Liver (tissue), 9 donors: ENCODE data around the gene TPRN. TPM values are rescaled to one million over a fixed set of nuclear protein-coding genes. Genes with fewer than 3 reads are reported as not detected.

Experiments used
- DNase-seq: peaks from one replicate; pipeline ENCODE4 v3.0.0-alpha.2; 2017; ENCODE audit warnings: low spot score
- H3K27ac ChIP-seq, 2 donors: one replicate each; pipeline ENCODE4 v1.7.0; 2013; ENCODE audit warnings: inconsistent platforms in 2 of 2, low read length in 2 of 2, control low read depth in 1 of 2, low read depth in 1 of 2, mild to moderate bottlenecking in 1 of 2
- H3K27me3 ChIP-seq, 4 donors: one replicate each; pipeline versions ENCODE4 v1.6.1 to v1.7.0; 2013; ENCODE audit warnings: low read length in 3 of 4, inconsistent platforms in 1 of 4, mild to moderate bottlenecking in 1 of 4, moderate library complexity in 1 of 4; ENCODE audit not compliant: control insufficient read depth in 4 of 4, insufficient read depth in 4 of 4
- H3K36me3 ChIP-seq, 4 donors: one replicate each; pipeline versions ENCODE4 v1.6.1 to v1.7.0; 2013; ENCODE audit warnings: low read length in 3 of 4, mild to moderate bottlenecking in 3 of 4, low read depth in 1 of 4, moderate library complexity in 1 of 4; ENCODE audit not compliant: control insufficient read depth in 4 of 4, insufficient read depth in 3 of 4
- H3K4me1 ChIP-seq, 4 donors: one replicate each; pipeline versions ENCODE4 v1.6.1 to v1.7.0; 2013; ENCODE audit warnings: low read length in 3 of 4, mild to moderate bottlenecking in 3 of 4, moderate library complexity in 1 of 4; ENCODE audit not compliant: control insufficient read depth in 4 of 4, insufficient read depth in 4 of 4
- H3K4me3 ChIP-seq, 3 donors: one replicate each; pipeline versions ENCODE4 v1.6.1 to v1.7.0; 2013; ENCODE audit warnings: low read length in 3 of 3, control low read depth in 1 of 3, low read depth in 1 of 3, mild to moderate bottlenecking in 1 of 3
- H3K9ac ChIP-seq, 2 donors: one replicate each; pipeline ENCODE4 v1.7.0; 2013; ENCODE audit warnings: low read length in 2 of 2, mild to moderate bottlenecking in 2 of 2, moderate library complexity in 2 of 2, control low read depth in 1 of 2, low read depth in 1 of 2
- H3K9me3 ChIP-seq, 4 donors: one replicate each; pipeline versions ENCODE4 v1.6.1 to v1.7.0; 2013; ENCODE audit warnings: low read length in 3 of 4; ENCODE audit not compliant: control insufficient read depth in 4 of 4
- FOXA1 ChIP-seq: IDR thresholded peaks from 2 replicates; pipeline ENCODE4 v1.6.1; 2016; ENCODE audit warnings: antibody characterized with exemption
- GABPA ChIP-seq, 2 donors: IDR thresholded peaks in 1 of 2; conservative IDR thresholded peaks in 1 of 2; 2 replicates each; pipeline ENCODE4 v1.6.1; 2016; ENCODE audit warnings: antibody characterized with exemption in 2 of 2, mild to moderate bottlenecking in 1 of 2, moderate library complexity in 1 of 2
- HNF4A ChIP-seq, 2 donors: conservative IDR thresholded peaks; 2 replicates each; pipeline ENCODE4 v1.6.1; 2016; ENCODE audit warnings: antibody characterized with exemption in 2 of 2, mild to moderate bottlenecking in 2 of 2
- HNF4G ChIP-seq: IDR thresholded peaks from 2 replicates; pipeline ENCODE4 v1.6.1; 2016; ENCODE audit warnings: antibody characterized with exemption
- JUND ChIP-seq, 2 donors: IDR thresholded peaks; 2 replicates each; pipeline ENCODE4 v1.6.1; 2016; ENCODE audit warnings: antibody characterized with exemption in 2 of 2
- NR2F2 ChIP-seq: IDR thresholded peaks from 2 replicates; pipeline ENCODE4 v1.6.1; 2016; ENCODE audit warnings: antibody characterized with exemption
- RAD21 ChIP-seq, 2 donors: IDR thresholded peaks; 2 replicates each; pipeline ENCODE4 v1.6.1; 2016; ENCODE audit warnings: antibody characterized with exemption in 2 of 2, mild to moderate bottlenecking in 2 of 2
- RXRA ChIP-seq, 2 donors: IDR thresholded peaks; 2 replicates each; pipeline ENCODE4 v1.6.1; 2017 to 2018; ENCODE audit warnings: antibody characterized with exemption in 2 of 2, mild to moderate bottlenecking in 1 of 2
- TAF1 ChIP-seq: conservative IDR thresholded peaks from 2 replicates; pipeline ENCODE4 v1.6.1; 2016; ENCODE audit warnings: antibody characterized with exemption, mild to moderate bottlenecking
- YY1 ChIP-seq: IDR thresholded peaks from 2 replicates; pipeline ENCODE4 v1.6.1; 2016; ENCODE audit warnings: antibody characterized with exemption, mild to moderate bottlenecking
- WGBS: extraction: QIAGEN DNeasy Blood & Tissue Kit; methylation state at CpG from one replicate; pipeline ENCODE4 v1.1.7; 2013; 5-methylcytosine and 5-hydroxymethylcytosine counted together
- polyA plus RNA-seq, 2 donors: library from polyadenylated mRNA; stranded (reverse) in 1 of 2; unstranded in 1 of 2; fragments of 200-250 nt in 1 of 2; fragments of >200 nt in 1 of 2; fragmentation: Nextera tagmentation in 1 of 2; extraction: Ambion mirVana in 1 of 2; gene quantifications; one replicate each; pipeline versions ENCODE4 v1.2.1 to v1.2.3, GENCODE V29; 2013 to 2015
- total RNA-seq, 2 donors: library from RNA; depleted of rRNA; stranded (reverse); fragments of >200 nt; gene quantifications; one replicate each; pipeline ENCODE4 v1.2.3, GENCODE V29; 2014
- TF ChIP-seq, protein P1 (sequence below): IDR thresholded peaks from 2 replicates; pipeline ENCODE4 v1.6.1; 2016; ENCODE audit warnings: antibody characterized with exemption
- TF ChIP-seq, protein P2 (sequence below): fragments of 150-350 bp; IDR thresholded peaks from 2 replicates; pipeline ENCODE4 v1.5.1; 2017; ENCODE audit warnings: improper control_type of control experiment, low read depth, low read length; ENCODE audit not compliant: missing input control
- TF ChIP-seq, protein P3 (sequence below): IDR thresholded peaks from 2 replicates; pipeline ENCODE4 v1.6.1; 2016; ENCODE audit warnings: antibody characterized with exemption
- donor health status: healthy.
- donor health status: healthy.
- donor health status: healthy.
- donor health status: healthy.
- donor health status: healthy.

TPRN gene
- total and polyA plus RNA-seq, 4 donors, result 5.4 to 20.1 (median 11.1) TPM

DNA sequence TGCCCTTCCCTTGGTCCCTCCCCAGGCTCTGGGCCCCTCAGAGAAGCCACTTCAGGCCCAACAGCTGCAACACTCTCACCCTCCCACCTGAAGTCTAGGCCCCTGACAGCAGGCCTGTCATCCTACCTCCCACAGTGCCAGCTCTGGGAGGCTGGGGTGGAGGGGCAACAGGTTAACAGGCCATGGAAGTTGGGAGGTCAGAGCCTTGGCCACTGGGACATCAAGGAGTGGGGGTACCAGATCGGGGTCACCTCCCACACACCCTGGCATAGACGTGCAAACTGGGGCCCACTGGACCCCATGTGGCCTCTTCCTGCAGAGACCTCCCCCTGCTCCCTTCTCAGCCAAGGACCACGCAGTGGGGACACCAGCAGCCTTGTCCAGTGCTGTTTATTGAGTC is 9.3 kb downstream of the TPRN start:
- H3K4me1 ChIP-seq, result peaks cover 38 to 71% (median 59%) of the 10 kb centered on the region in 4 donors
- whole genome bisulfite sequencing, result 84% methylated on average over 3 of the region's 3 CpGs
- H3K9me3 ChIP-seq, result no peaks in the 10 kb centered on the region
- H3K27ac ChIP-seq, result no peak overlapping the region
- peaks cover 3 to 17% (median 5%) of the 10 kb centered on the region in 4 donors for H3K36me3 ChIP-seq
- TF ChIP-seq, protein P1, sequence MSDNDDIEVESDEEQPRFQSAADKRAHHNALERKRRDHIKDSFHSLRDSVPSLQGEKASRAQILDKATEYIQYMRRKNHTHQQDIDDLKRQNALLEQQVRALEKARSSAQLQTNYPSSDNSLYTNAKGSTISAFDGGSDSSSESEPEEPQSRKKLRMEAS, result no peak
- TF ChIP-seq HNF4A (conservative IDR thresholded peaks at IDR 0.05) (no peak), TAF1 (no peak), RXRA (IDR thresholded peaks at IDR 0.05) (no peak), JUND (IDR thresholded peaks at IDR 0.05) (no peak), NR2F2 (no peak), GABPA (IDR thresholded peaks at IDR 0.05 in 1 of 2, conservative IDR thresholded peaks at IDR 0.05 in 1 of 2) (no peak), RAD21 (IDR thresholded peaks at IDR 0.05) (no peak), YY1 (no peak), FOXA1 (no peak)
- TF ChIP-seq, protein P2, sequence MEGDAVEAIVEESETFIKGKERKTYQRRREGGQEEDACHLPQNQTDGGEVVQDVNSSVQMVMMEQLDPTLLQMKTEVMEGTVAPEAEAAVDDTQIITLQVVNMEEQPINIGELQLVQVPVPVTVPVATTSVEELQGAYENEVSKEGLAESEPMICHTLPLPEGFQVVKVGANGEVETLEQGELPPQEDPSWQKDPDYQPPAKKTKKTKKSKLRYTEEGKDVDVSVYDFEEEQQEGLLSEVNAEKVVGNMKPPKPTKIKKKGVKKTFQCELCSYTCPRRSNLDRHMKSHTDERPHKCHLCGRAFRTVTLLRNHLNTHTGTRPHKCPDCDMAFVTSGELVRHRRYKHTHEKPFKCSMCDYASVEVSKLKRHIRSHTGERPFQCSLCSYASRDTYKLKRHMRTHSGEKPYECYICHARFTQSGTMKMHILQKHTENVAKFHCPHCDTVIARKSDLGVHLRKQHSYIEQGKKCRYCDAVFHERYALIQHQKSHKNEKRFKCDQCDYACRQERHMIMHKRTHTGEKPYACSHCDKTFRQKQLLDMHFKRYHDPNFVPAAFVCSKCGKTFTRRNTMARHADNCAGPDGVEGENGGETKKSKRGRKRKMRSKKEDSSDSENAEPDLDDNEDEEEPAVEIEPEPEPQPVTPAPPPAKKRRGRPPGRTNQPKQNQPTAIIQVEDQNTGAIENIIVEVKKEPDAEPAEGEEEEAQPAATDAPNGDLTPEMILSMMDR, result no peak
- TF ChIP-seq, protein P3, sequence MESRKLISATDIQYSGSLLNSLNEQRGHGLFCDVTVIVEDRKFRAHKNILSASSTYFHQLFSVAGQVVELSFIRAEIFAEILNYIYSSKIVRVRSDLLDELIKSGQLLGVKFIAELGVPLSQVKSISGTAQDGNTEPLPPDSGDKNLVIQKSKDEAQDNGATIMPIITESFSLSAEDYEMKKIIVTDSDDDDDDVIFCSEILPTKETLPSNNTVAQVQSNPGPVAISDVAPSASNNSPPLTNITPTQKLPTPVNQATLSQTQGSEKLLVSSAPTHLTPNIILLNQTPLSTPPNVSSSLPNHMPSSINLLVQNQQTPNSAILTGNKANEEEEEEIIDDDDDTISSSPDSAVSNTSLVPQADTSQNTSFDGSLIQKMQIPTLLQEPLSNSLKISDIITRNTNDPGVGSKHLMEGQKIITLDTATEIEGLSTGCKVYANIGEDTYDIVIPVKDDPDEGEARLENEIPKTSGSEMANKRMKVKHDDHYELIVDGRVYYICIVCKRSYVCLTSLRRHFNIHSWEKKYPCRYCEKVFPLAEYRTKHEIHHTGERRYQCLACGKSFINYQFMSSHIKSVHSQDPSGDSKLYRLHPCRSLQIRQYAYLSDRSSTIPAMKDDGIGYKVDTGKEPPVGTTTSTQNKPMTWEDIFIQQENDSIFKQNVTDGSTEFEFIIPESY, result no peak
- no peak overlapping the region for H3K9ac ChIP-seq
- DNase-seq, result no peak
- no peak overlapping the region for H3K4me3 ChIP-seq
- H3K27me3 ChIP-seq, result no peaks in the 10 kb centered on the region

DNA sequence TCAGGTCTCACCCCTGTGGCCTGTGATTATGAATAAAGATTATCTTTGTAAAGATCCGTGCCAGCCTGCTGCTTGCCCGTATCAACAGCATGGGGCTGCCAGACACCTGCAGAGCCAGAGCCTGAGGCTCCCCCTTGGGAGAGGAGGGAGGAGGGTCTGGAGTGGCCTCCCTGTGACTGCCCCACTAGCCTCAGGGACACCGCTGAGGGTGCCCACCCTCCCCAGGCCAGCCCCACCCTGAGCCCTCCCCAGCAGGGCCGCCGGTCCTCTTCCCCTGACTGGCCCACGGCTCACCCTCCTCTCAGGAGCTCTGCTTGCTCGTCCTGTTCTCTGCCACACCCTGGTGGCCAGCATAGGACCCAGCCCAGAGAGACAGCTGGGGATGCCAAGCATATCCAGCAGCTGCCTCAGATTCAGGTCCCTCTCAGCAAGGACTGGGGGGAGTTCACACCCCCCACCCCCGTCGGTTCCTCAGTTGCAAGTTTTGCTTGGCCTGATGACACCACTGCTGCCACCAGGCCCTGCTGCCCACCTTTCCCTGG is 10.2 kb downstream of the TPRN start:
- peaks cover 32 to 67% (median 53%) of the 10 kb centered on the region in 4 donors for H3K4me1 ChIP-seq
- WGBS, result 77% methylated on average over 9 of the region's 9 CpGs
- H3K36me3 ChIP-seq, result peaks cover 3 to 24% (median 6%) of the 10 kb centered on the region in 4 donors
- TF ChIP-seq, protein P3, result no peak
- TF ChIP-seq, protein P1, result no peak
- no peak for TF ChIP-seq TAF1
- no peak for TF ChIP-seq HNF4G
- TF ChIP-seq RAD21 (IDR thresholded peaks at IDR 0.05), result peak in 1 of 2 donors; percentile 18
- DNase-seq, result no peak
- H3K9me3 ChIP-seq, result no peaks in the 10 kb centered on the region
- H3K27ac ChIP-seq, result no peak overlapping the region
- no peak overlapping the region for H3K9ac ChIP-seq
- H3K4me3 ChIP-seq, result no peak overlapping the region
- H3K27me3 ChIP-seq, result no peaks in the 10 kb centered on the region
